Left ventricle myocardium inferior (tissue), 1 donor: ENCODE data around the gene GPR84. TPM values are rescaled to one million over a fixed set of nuclear protein-coding genes. Genes with fewer than 3 reads are reported as not detected.

ENCODE experiments used
- DNase-seq: peaks from one replicate; pipeline ENCODE4 v3.0.0-alpha.2; 2020
- H3K27ac ChIP-seq: fragments of 200-600 bp; replicated peaks from 2 replicates; pipeline ENCODE4 v1.8.0; 2021
- H3K27me3 ChIP-seq: fragments of 200-600 bp; 2 replicates; pipeline ENCODE4 v1.8.0; 2021; ENCODE audit warnings: low read depth
- H3K36me3 ChIP-seq: fragments of 200-600 bp; 2 replicates; pipeline ENCODE4 v1.8.0; 2021
- H3K4me1 ChIP-seq: fragments of 200-600 bp; 2 replicates; pipeline ENCODE4 v1.8.0; 2021
- H3K4me3 ChIP-seq: fragments of 200-600 bp; 2 replicates; pipeline ENCODE4 v1.8.0; 2021; ENCODE audit warnings: mild to moderate bottlenecking, moderate library complexity
- H3K9me3 ChIP-seq: fragments of 200-600 bp; replicated peaks from 2 replicates; pipeline ENCODE4 v1.8.0; 2021
- intact Hi-C: fragments of 100-400 bp; cut with micrococcal nuclease; formaldehyde crosslinking; loops from one replicate; pipeline ENCODE4 v1.11.0; 2022
- total RNA-seq: library from RNA; stranded (reverse); fragmentation: NEBNext Ultra II Directional; extraction: Animal tissue kit (Norgen Biotek cat#: 25700); gene quantifications from one replicate; pipeline ENCODE4 v1.2.1, GENCODE V29; 2021
- TF ChIP-seq, protein P1 (sequence below): fragments of 200-600 bp; IDR thresholded peaks from 2 replicates; pipeline ENCODE4 v1.8.0; 2021; ENCODE audit warnings: antibody characterized with exemption, mild to moderate bottlenecking, borderline replicate concordance
- donor health status: DM: no; HTN: yes; CAD: no; lungs with severe emphysema.

The GPR84 gene
- total RNA-seq, 1 donor from 2014 or later: not detected

- peak; percentile 94 for DNase-seq
- no peaks in the 10 kb centered on the region for H3K9me3 ChIP-seq
- peak overlapping the region; percentile 79 for H3K4me3 ChIP-seq
- no peaks in the 10 kb centered on the region for H3K36me3 ChIP-seq
- peaks cover 32% of the 10 kb centered on the region for H3K4me1 ChIP-seq
- intact Hi-C loops: no loop called here
- no peaks in the 10 kb centered on the region for H3K27me3 ChIP-seq
- peak overlapping the region; percentile 95 for H3K27ac ChIP-seq
- TF ChIP-seq, protein P1, sequence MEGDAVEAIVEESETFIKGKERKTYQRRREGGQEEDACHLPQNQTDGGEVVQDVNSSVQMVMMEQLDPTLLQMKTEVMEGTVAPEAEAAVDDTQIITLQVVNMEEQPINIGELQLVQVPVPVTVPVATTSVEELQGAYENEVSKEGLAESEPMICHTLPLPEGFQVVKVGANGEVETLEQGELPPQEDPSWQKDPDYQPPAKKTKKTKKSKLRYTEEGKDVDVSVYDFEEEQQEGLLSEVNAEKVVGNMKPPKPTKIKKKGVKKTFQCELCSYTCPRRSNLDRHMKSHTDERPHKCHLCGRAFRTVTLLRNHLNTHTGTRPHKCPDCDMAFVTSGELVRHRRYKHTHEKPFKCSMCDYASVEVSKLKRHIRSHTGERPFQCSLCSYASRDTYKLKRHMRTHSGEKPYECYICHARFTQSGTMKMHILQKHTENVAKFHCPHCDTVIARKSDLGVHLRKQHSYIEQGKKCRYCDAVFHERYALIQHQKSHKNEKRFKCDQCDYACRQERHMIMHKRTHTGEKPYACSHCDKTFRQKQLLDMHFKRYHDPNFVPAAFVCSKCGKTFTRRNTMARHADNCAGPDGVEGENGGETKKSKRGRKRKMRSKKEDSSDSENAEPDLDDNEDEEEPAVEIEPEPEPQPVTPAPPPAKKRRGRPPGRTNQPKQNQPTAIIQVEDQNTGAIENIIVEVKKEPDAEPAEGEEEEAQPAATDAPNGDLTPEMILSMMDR: no peak
Observed at GRCh38 chr12:54358945-54359761, 5.1 kb downstream of the GPR84 start.

DNA sequence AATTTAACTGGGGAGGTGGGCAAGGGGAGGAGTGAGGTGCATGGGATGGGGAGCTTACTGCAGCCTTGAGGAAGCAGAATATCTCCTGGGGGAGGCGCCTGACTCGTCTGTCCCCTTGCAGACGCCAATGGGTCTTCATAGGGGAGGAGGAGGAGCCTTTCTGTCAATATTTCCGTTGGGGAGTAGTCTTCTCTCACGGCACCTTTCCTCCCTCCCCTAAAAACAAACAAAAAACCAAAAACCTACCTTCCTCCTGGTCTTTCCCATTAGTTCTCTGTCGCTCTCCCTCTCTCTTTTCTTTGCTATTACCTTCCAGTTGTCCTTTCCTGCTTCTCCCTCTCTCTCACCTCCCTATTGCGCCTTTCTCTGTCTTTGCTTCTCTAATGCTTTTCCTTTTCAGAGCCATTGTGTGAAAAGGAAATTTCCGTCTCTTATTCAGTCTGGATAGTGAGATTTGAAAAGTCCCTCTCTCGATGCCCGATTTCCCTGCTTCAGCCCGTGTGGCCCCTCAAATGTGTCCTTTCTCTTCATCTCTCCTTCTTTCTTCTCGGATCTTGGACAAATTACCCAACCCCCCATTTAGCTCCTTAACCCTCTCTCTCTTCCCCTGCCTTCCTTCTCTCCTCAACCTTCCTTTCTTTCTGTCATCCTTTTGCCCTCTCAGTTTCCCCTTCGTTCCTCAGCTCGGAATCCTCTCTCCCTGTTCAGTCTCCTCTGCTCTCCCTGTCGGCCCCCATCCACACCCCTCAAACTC is 5.9 kb downstream of the GPR84 start:
- Histone ChIP-seq H3K27me3 (no peaks in the 10 kb centered on the region), H3K36me3 (no peaks in the 10 kb centered on the region), H3K4me1 (peaks cover 34% of the 10 kb centered on the region), H3K9me3 (no peaks in the 10 kb centered on the region), H3K4me3 (peak overlapping the region; percentile 79), H3K27ac (peak overlapping the region; percentile 95)
- TF ChIP-seq, protein P1: no peak
- intact Hi-C loops: no loop called here
- no peak for DNase-seq

- Histone ChIP-seq H3K4me1 (peaks cover 41% of the 10 kb centered on the region), H3K36me3 (no peaks in the 10 kb centered on the region), H3K27ac (no peak overlapping the region), H3K27me3 (no peaks in the 10 kb centered on the region), H3K9me3 (no peaks in the 10 kb centered on the region), H3K4me3 (no peak overlapping the region)
- TF ChIP-seq, protein P1: no peak
- intact Hi-C loops: no loop called here
- DNase-seq: no peak
Observed at GRCh38 chr12:54357506-54358190, 6.6 kb downstream of the GPR84 start.

- Histone ChIP-seq H3K27ac (no peak overlapping the region), H3K4me1 (peaks cover 48% of the 10 kb centered on the region), H3K36me3 (no peaks in the 10 kb centered on the region), H3K27me3 (no peaks in the 10 kb centered on the region), H3K9me3 (no peaks in the 10 kb centered on the region), H3K4me3 (no peak overlapping the region)
- TF ChIP-seq, protein P1: no peak
- intact Hi-C loops: no loop called here
- DNase-seq: no peak
Observed at GRCh38 chr12:54356951-54357356, 7.3 kb downstream of the GPR84 start.

GRCh38 chr12:54356228-54356627 is 8.1 kb downstream of the GPR84 start:
- H3K4me1 ChIP-seq: peaks cover 55% of the 10 kb centered on the region
- no peak for DNase-seq
- TF ChIP-seq, protein P1: no peak
- intact Hi-C loops: no loop called here
- H3K36me3 ChIP-seq: peaks cover 2% of the 10 kb centered on the region
- H3K4me3 ChIP-seq: no peak overlapping the region
- no peaks in the 10 kb centered on the region for H3K9me3 ChIP-seq
- no peaks in the 10 kb centered on the region for H3K27me3 ChIP-seq
- no peak overlapping the region for H3K27ac ChIP-seq
